Nephron progenitor cell (in vitro differentiated cells): ENCODE results near the gene KCNN4.

Experiments
- DNase-seq: peaks from one replicate; pipeline ENCODE4 v3.0.0; 2021
- H3K27ac Mint-ChIP-seq: 2 replicates; pipeline ENCODE4 v1.8.0; 2021; ENCODE audit warnings: mild to moderate bottlenecking, moderate library complexity, mixed read lengths
- H3K27me3 Mint-ChIP-seq: 2 replicates; pipeline ENCODE4 v1.8.0; 2021; ENCODE audit warnings: mild to moderate bottlenecking, low read depth, mixed read lengths; ENCODE audit not compliant: poor library complexity
- H3K36me3 Mint-ChIP-seq: 2 replicates; pipeline ENCODE4 v1.8.0; 2021; ENCODE audit warnings: low read depth, mixed read lengths
- H3K4me1 Mint-ChIP-seq: 2 replicates; pipeline ENCODE4 v1.8.0; 2021; ENCODE audit warnings: mixed read lengths
- H3K4me3 Mint-ChIP-seq: 2 replicates; pipeline ENCODE4 v1.8.0; 2021; ENCODE audit warnings: mild to moderate bottlenecking, moderate library complexity, mixed read lengths
- H3K9me3 Mint-ChIP-seq: 2 replicates; pipeline ENCODE4 v1.8.0; 2021; ENCODE audit warnings: mild to moderate bottlenecking, moderate library complexity, mixed read lengths
- CTCF ChIP-seq: fragments of 200-600 bp; sonication (generic); IDR thresholded peaks from 2 replicates; pipeline ENCODE4 v1.5.0; 2021; ENCODE audit warnings: antibody characterized with exemption

Gene KCNN4

GRCh38 chr19:43783636-43784035 lies 2.9 kb upstream of the KCNN4 start:
- no peak for TF ChIP-seq CTCF
- no peak for DNase-seq
- Mint-ChIP-seq H3K27me3 (peaks cover 30% of the 10 kb centered on the region), H3K4me1 (peaks cover 40% of the 10 kb centered on the region), H3K4me3 (no peak overlapping the region), H3K9me3 (no peaks in the 10 kb centered on the region), H3K27ac (no peak overlapping the region), H3K36me3 (no peaks in the 10 kb centered on the region)

GRCh38 chr19:43782689-43783231 lies 2.0 kb upstream of the KCNN4 start:
- Mint-ChIP-seq H3K27ac (no peak overlapping the region), H3K27me3 (peaks cover 39% of the 10 kb centered on the region), H3K4me3 (no peak overlapping the region), H3K36me3 (no peaks in the 10 kb centered on the region), H3K9me3 (no peaks in the 10 kb centered on the region), H3K4me1 (peaks cover 49% of the 10 kb centered on the region)
- DNase-seq: no peak
- no peak for TF ChIP-seq CTCF

GRCh38 chr19:43782311-43782660 lies 1.5 kb upstream of the KCNN4 start:
- peaks cover 44% of the 10 kb centered on the region for H3K27me3 Mint-ChIP-seq
- H3K9me3 Mint-ChIP-seq: no peaks in the 10 kb centered on the region
- peaks cover 52% of the 10 kb centered on the region for H3K4me1 Mint-ChIP-seq
- TF ChIP-seq CTCF: no peak
- H3K36me3 Mint-ChIP-seq: no peaks in the 10 kb centered on the region
- no peak overlapping the region for H3K4me3 Mint-ChIP-seq
- DNase-seq: no peak
- H3K27ac Mint-ChIP-seq: no peak overlapping the region

GRCh38 chr19:43781630-43782310 lies 997 bp upstream of the KCNN4 start:
- Mint-ChIP-seq H3K4me3 (no peak overlapping the region), H3K27ac (no peak overlapping the region), H3K27me3 (peaks cover 48% of the 10 kb centered on the region), H3K9me3 (no peaks in the 10 kb centered on the region), H3K4me1 (peaks cover 57% of the 10 kb centered on the region), H3K36me3 (no peaks in the 10 kb centered on the region)
- TF ChIP-seq CTCF: no peak
- DNase-seq: no peak

- Mint-ChIP-seq H3K27me3 (peaks cover 60% of the 10 kb centered on the region), H3K27ac (peak overlapping the region; percentile 12), H3K9me3 (no peaks in the 10 kb centered on the region), H3K4me1 (peaks cover 70% of the 10 kb centered on the region), H3K4me3 (no peak overlapping the region), H3K36me3 (no peaks in the 10 kb centered on the region)
- DNase-seq: no peak
- no peak for TF ChIP-seq CTCF
Measured at GRCh38 chr19:43779820-43780219, 953 bp downstream of the KCNN4 start.
